ENCODE measurements around the gene PARD3B. TPM values are rescaled to one million over a fixed set of nuclear protein-coding genes. Genes with fewer than 3 reads are reported as not detected.

PARD3B gene
- total and polyA plus RNA-seq, 2 experiments from 2014 or later: 3.5 to 4.4 TPM

GRCh38 chr2:204776781-204777559, 231.7 kb downstream of the PARD3B start:
- Mint-ChIP-seq H3K4me1 (no peaks in the 10 kb centered on the region), H3K36me3 (ENCODE audit: low read depth) (no peaks in the 10 kb centered on the region), H3K4me3 (no peak overlapping the region), H3K27me3 (ENCODE audit: insufficient read depth, low read depth, poor library complexity) (no peaks in the 10 kb centered on the region), H3K9me3 (no peaks in the 10 kb centered on the region), H3K27ac (no peak overlapping the region)
- H3K4me2 ChIP-seq: no peak overlapping the region
- TF ChIP-seq ZNF114 (CRISPR knock-in tag; IDR thresholded peaks at IDR 0.05) (no peak), CTCF (conservative IDR thresholded peaks at IDR 0.05; ENCODE audit: low read depth in 2 of 2) (no peak)
- no peaks in the 10 kb centered on the region for H3F3A ChIP-seq (replicated peaks; ENCODE audit: low read depth)
- no peak overlapping the region for H3K4me3 ChIP-seq
- H3K79me2 ChIP-seq (replicated peaks; ENCODE audit: insufficient read depth): no peaks in the 10 kb centered on the region
- DNase-seq (ENCODE audit: low spot score) (no peak), ATAC-seq (no peak)
- no peak overlapping the region for H2AFZ ChIP-seq
- H3K36me3 ChIP-seq (ENCODE audit: insufficient read depth): no peaks in the 10 kb centered on the region
- no peaks in the 10 kb centered on the region for H3K27me3 ChIP-seq (ENCODE audit: insufficient read depth)
- no peaks in the 10 kb centered on the region for H4K20me1 ChIP-seq (replicated peaks; ENCODE audit: insufficient read depth)
- no peaks in the 10 kb centered on the region for H3K9me2 ChIP-seq (ENCODE audit: insufficient read depth)
- no peak overlapping the region for H3K27ac ChIP-seq (ENCODE audit: low read depth)
- H3K4me1 ChIP-seq (ENCODE audit: insufficient read depth): no peaks in the 10 kb centered on the region

GRCh38 chr2:204779771-204780170, 234.5 kb downstream of the PARD3B start:
- H3K9me2 ChIP-seq (ENCODE audit: insufficient read depth): no peaks in the 10 kb centered on the region
- H3K27ac Mint-ChIP-seq: no peak overlapping the region
- no peak for DNase-seq (ENCODE audit: low spot score)
- H3K4me1 ChIP-seq (ENCODE audit: insufficient read depth): no peaks in the 10 kb centered on the region
- no peak overlapping the region for H3K4me3 Mint-ChIP-seq
- no peak overlapping the region for H3K4me3 ChIP-seq
- no peaks in the 10 kb centered on the region for H3K36me3 Mint-ChIP-seq (ENCODE audit: low read depth)
- no peaks in the 10 kb centered on the region for H3K27me3 ChIP-seq (ENCODE audit: insufficient read depth)
- H3F3A ChIP-seq (replicated peaks; ENCODE audit: low read depth): no peaks in the 10 kb centered on the region
- no peak overlapping the region for H3K27ac ChIP-seq (ENCODE audit: low read depth)
- ATAC-seq: no peak
- H3K79me2 ChIP-seq (replicated peaks; ENCODE audit: insufficient read depth): no peaks in the 10 kb centered on the region
- H3K4me2 ChIP-seq: no peak overlapping the region
- H3K27me3 Mint-ChIP-seq (ENCODE audit: insufficient read depth, low read depth, poor library complexity): no peaks in the 10 kb centered on the region
- no peaks in the 10 kb centered on the region for H4K20me1 ChIP-seq (replicated peaks; ENCODE audit: insufficient read depth)
- TF ChIP-seq CREB1 (CRISPR knock-in tag; IDR thresholded peaks at IDR 0.05; ENCODE audit: low read depth) (no peak), ZNF114 (CRISPR knock-in tag; IDR thresholded peaks at IDR 0.05) (no peak), STAT1 (IDR thresholded peaks at IDR 0.05; ENCODE audit: unreplicated experiment) (no peak)
- H3K36me3 ChIP-seq (ENCODE audit: insufficient read depth): no peaks in the 10 kb centered on the region
- H3K4me1 Mint-ChIP-seq: no peaks in the 10 kb centered on the region
- no peaks in the 10 kb centered on the region for H3K9me3 Mint-ChIP-seq
- no peak overlapping the region for H2AFZ ChIP-seq

GRCh38 chr2:204781941-204782340, 236.7 kb downstream of the PARD3B start:
- no peaks in the 10 kb centered on the region for H3K4me1 Mint-ChIP-seq
- no peaks in the 10 kb centered on the region for H3K9me3 Mint-ChIP-seq
- no peaks in the 10 kb centered on the region for H3K27me3 Mint-ChIP-seq (ENCODE audit: insufficient read depth, low read depth, poor library complexity)
- Histone ChIP-seq H3K27me3 (ENCODE audit: insufficient read depth) (no peaks in the 10 kb centered on the region), H3K9me2 (ENCODE audit: insufficient read depth) (no peaks in the 10 kb centered on the region), H3K79me2 (replicated peaks; ENCODE audit: insufficient read depth) (no peaks in the 10 kb centered on the region), H3K27ac (ENCODE audit: low read depth) (no peak overlapping the region), H3K4me2 (no peak overlapping the region), H3K36me3 (ENCODE audit: insufficient read depth) (no peaks in the 10 kb centered on the region), H3K4me1 (ENCODE audit: insufficient read depth) (no peaks in the 10 kb centered on the region), H2AFZ (no peak overlapping the region), H4K20me1 (replicated peaks; ENCODE audit: insufficient read depth) (no peaks in the 10 kb centered on the region), H3K4me3 (no peak overlapping the region), H3F3A (replicated peaks; ENCODE audit: low read depth) (no peaks in the 10 kb centered on the region)
- H3K4me3 Mint-ChIP-seq: no peak overlapping the region
- H3K27ac Mint-ChIP-seq: no peak overlapping the region
- H3K36me3 Mint-ChIP-seq (ENCODE audit: low read depth): no peaks in the 10 kb centered on the region
- ATAC-seq (no peak), DNase-seq (ENCODE audit: low spot score) (no peak)
- TF ChIP-seq POLR2AphosphoS5 (IDR thresholded peaks at IDR 0.05; ENCODE audit: low read depth) (no peak), EZH2 (IDR thresholded peaks at IDR 0.05; ENCODE audit: low read depth, unreplicated experiment) (no peak), CREB1 (CRISPR knock-in tag; IDR thresholded peaks at IDR 0.05; ENCODE audit: low read depth) (no peak), REST (IDR thresholded peaks at IDR 0.05; ENCODE audit: unreplicated experiment) (no peak), ETS1 (IDR thresholded peaks at IDR 0.05) (no peak), JUNB (IDR thresholded peaks at IDR 0.05; ENCODE audit: unreplicated experiment) (no peak), NANOG (IDR thresholded peaks at IDR 0.05; ENCODE audit: borderline replicate concordance) (no peak)
